CD4-positive, alpha-beta T cell treated with Interleukin-6 for 4 hours (primary cell): ENCODE results near the gene OPN1MW2.
"Not testable (repeated sequence)": the region's sequence is repeated elsewhere in the genome, so short reads cannot be mapped to it uniquely, and the experiment has no call there.

Experiments
- DNase-seq: peaks from one replicate; pipeline ENCODE4 v3.0.0-alpha.2; 2020; ENCODE audit warnings: mixed read lengths

Gene OPN1MW2

GRCh38 chrX:154219456-154219855 lies at the start of gene OPN1MW2:
TSS of gene OPN1MW2 (plus strand) at chrX:154219756. CDS start at chrX:154219816, 60 bp downstream.
- not testable (repeated sequence) for DNase-seq

- DNase-seq, result not testable (repeated sequence)
Measured at GRCh38 chrX:154172535-154172943, 47.0 kb upstream of the OPN1MW2 start.

GRCh38 chrX:154174356-154174755 lies 45.2 kb upstream of the OPN1MW2 start:
- not testable (repeated sequence) for DNase-seq

- DNase-seq, result not testable (repeated sequence)
Measured at GRCh38 chrX:154182296-154182695, 37.3 kb upstream of the OPN1MW2 start, which contains the start of gene OPN1MW. TSS of gene OPN1MW (plus strand) at chrX:154182596. CDS start at chrX:154182678, 82 bp downstream.

GRCh38 chrX:154183794-154184193 lies 35.8 kb upstream of the OPN1MW2 start:
- DNase-seq, result not testable (repeated sequence)

GRCh38 chrX:154192846-154193245 lies 26.7 kb upstream of the OPN1MW2 start:
- DNase-seq, result not testable (repeated sequence)

GRCh38 chrX:154194316-154194715 lies 25.2 kb upstream of the OPN1MW2 start:
- not testable (repeated sequence) for DNase-seq

GRCh38 chrX:154196466-154196865 lies 23.1 kb upstream of the OPN1MW2 start:
- DNase-seq, result not testable (repeated sequence)

GRCh38 chrX:154209670-154210418 lies 9.7 kb upstream of the OPN1MW2 start:
- DNase-seq, result not testable (repeated sequence)

- DNase-seq, result not testable (repeated sequence)
Measured at GRCh38 chrX:154211057-154211456, 8.5 kb upstream of the OPN1MW2 start.

GRCh38 chrX:154211499-154211898 lies 8.1 kb upstream of the OPN1MW2 start:
- DNase-seq, result not testable (repeated sequence)

- DNase-seq, result not testable (repeated sequence)
Measured at GRCh38 chrX:154225292-154225691, 5.7 kb downstream of the OPN1MW2 start.

GRCh38 chrX:154226706-154227105 lies 7.2 kb downstream of the OPN1MW2 start:
- not testable (repeated sequence) for DNase-seq

GRCh38 chrX:154231443-154231842 lies 11.9 kb downstream of the OPN1MW2 start:
- DNase-seq, result not testable (repeated sequence)

- not testable (repeated sequence) for DNase-seq
Measured at GRCh38 chrX:154233620-154234019, 14.1 kb downstream of the OPN1MW2 start.

- DNase-seq, result not testable (repeated sequence)
Measured at GRCh38 chrX:154238939-154239559, 19.5 kb downstream of the OPN1MW2 start.

- DNase-seq, result not testable (repeated sequence)
Measured at GRCh38 chrX:154239982-154240503, 20.5 kb downstream of the OPN1MW2 start.

GRCh38 chrX:154247377-154248045 lies 28.0 kb downstream of the OPN1MW2 start:
- not testable (repeated sequence) for DNase-seq

- DNase-seq, result not testable (repeated sequence)
Measured at GRCh38 chrX:154248076-154248475, 28.5 kb downstream of the OPN1MW2 start.

GRCh38 chrX:154257282-154257681 lies 37.7 kb downstream of the OPN1MW2 start, which contains the start of gene OPN1MW3:
TSS of gene OPN1MW3 (plus strand) at chrX:154257582. CDS start at chrX:154257620, 38 bp downstream.
- not testable (repeated sequence) for DNase-seq

GRCh38 chrX:154258711-154259110 lies 39.2 kb downstream of the OPN1MW2 start:
- DNase-seq, result not testable (repeated sequence)

- DNase-seq, result not testable (repeated sequence)
Measured at GRCh38 chrX:154263072-154263471, 43.5 kb downstream of the OPN1MW2 start.

- DNase-seq, result not testable (repeated sequence)
Measured at GRCh38 chrX:154269245-154269644, 49.7 kb downstream of the OPN1MW2 start.
